ENCODE data around the gene IQGAP3.

DNA sequence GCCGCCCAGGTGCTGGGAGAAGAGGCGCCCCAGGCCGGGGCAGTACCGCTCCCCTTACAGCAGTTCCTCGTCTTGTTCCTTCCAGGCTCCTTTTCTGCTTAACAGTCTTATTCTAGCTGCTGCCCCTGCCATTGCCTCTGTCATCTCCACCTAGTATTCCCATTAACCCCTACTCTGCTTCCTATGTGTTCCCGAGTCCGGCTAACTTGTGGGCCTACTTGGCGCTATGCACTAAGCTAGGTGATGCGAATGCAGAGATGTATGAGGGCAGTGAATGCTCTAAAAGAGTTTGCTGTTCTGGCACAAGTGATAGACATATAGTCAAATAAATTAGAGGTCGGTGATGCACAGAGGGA lies 276 bp upstream of the IQGAP3 start:
- TF ChIP-seq, protein P1, sequence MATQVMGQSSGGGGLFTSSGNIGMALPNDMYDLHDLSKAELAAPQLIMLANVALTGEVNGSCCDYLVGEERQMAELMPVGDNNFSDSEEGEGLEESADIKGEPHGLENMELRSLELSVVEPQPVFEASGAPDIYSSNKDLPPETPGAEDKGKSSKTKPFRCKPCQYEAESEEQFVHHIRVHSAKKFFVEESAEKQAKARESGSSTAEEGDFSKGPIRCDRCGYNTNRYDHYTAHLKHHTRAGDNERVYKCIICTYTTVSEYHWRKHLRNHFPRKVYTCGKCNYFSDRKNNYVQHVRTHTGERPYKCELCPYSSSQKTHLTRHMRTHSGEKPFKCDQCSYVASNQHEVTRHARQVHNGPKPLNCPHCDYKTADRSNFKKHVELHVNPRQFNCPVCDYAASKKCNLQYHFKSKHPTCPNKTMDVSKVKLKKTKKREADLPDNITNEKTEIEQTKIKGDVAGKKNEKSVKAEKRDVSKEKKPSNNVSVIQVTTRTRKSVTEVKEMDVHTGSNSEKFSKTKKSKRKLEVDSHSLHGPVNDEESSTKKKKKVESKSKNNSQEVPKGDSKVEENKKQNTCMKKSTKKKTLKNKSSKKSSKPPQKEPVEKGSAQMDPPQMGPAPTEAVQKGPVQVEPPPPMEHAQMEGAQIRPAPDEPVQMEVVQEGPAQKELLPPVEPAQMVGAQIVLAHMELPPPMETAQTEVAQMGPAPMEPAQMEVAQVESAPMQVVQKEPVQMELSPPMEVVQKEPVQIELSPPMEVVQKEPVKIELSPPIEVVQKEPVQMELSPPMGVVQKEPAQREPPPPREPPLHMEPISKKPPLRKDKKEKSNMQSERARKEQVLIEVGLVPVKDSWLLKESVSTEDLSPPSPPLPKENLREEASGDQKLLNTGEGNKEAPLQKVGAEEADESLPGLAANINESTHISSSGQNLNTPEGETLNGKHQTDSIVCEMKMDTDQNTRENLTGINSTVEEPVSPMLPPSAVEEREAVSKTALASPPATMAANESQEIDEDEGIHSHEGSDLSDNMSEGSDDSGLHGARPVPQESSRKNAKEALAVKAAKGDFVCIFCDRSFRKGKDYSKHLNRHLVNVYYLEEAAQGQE (IDR thresholded peaks at IDR 0.05; ENCODE audit: borderline replicate concordance), result no peak
- TF ChIP-seq, protein P2, sequence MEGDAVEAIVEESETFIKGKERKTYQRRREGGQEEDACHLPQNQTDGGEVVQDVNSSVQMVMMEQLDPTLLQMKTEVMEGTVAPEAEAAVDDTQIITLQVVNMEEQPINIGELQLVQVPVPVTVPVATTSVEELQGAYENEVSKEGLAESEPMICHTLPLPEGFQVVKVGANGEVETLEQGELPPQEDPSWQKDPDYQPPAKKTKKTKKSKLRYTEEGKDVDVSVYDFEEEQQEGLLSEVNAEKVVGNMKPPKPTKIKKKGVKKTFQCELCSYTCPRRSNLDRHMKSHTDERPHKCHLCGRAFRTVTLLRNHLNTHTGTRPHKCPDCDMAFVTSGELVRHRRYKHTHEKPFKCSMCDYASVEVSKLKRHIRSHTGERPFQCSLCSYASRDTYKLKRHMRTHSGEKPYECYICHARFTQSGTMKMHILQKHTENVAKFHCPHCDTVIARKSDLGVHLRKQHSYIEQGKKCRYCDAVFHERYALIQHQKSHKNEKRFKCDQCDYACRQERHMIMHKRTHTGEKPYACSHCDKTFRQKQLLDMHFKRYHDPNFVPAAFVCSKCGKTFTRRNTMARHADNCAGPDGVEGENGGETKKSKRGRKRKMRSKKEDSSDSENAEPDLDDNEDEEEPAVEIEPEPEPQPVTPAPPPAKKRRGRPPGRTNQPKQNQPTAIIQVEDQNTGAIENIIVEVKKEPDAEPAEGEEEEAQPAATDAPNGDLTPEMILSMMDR (IDR thresholded peaks at IDR 0.05; ENCODE audit: poor library complexity, severe bottlenecking), result no peak
- TF ChIP-seq EZH2 (IDR thresholded peaks at IDR 0.05; ENCODE audit: borderline replicate concordance, insufficient read depth, low read length, poor library complexity, severe bottlenecking) (no peak), MXI1 (conservative IDR thresholded peaks at IDR 0.05; ENCODE audit: poor library complexity, severe bottlenecking) (no peak), TAF1 (IDR thresholded peaks at IDR 0.05; ENCODE audit: low read depth) (no peak), EP300 (conservative IDR thresholded peaks at IDR 0.05; ENCODE audit: poor library complexity, severe bottlenecking) (no peak), RAD21 (conservative IDR thresholded peaks at IDR 0.05) (no peak)
